Measurements from ENCODE around the gene PLCZ1. TPM values are rescaled to one million over a fixed set of nuclear protein-coding genes. Genes with fewer than 3 reads are reported as not detected.
"Not testable (repeated sequence)": the region's sequence is repeated elsewhere in the genome, so short reads cannot be mapped to it uniquely, and the experiment has no call there.

Gene PLCZ1, protein sequence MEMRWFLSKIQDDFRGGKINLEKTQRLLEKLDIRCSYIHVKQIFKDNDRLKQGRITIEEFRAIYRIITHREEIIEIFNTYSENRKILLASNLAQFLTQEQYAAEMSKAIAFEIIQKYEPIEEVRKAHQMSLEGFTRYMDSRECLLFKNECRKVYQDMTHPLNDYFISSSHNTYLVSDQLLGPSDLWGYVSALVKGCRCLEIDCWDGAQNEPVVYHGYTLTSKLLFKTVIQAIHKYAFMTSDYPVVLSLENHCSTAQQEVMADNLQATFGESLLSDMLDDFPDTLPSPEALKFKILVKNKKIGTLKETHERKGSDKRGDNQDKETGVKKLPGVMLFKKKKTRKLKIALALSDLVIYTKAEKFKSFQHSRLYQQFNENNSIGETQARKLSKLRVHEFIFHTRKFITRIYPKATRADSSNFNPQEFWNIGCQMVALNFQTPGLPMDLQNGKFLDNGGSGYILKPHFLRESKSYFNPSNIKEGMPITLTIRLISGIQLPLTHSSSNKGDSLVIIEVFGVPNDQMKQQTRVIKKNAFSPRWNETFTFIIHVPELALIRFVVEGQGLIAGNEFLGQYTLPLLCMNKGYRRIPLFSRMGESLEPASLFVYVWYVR
- not detected for total RNA-seq
- total RNA-seq (2013) = not detected

DNA sequence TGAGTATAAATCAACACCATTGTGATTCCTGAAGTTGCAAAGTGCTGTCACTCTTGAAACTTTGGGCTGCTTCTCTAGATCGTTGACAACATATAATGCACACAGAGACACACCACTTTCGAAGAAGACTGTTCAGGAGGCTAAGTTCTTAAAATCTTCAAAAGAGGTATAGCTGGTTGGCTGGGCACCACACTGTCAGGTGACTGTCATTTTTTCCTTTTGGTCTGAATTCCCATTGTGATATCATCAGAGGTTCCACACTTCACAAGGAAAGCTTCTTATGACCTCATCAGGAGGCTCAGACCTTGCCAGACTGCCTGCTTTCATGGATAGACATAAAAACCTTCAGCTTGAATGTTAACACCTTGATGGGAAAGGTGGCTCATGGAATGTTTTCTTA, at the start of gene PLCZ1, which contains the start of gene CAPZA3:
PLCZ1 (minus strand) TSS at position 194 of the 400 bp plus-strand sequence. CDS start 641 bp downstream, outside the sequence.
CAPZA3 (plus strand) TSS at position 301 of the 400 bp plus-strand sequence. CDS start 150 bp downstream, outside the sequence.
- Histone ChIP-seq H3K9me3 (ENCODE audit: control insufficient read depth, insufficient read depth, low read length) (peaks cover 5% of the 10 kb centered on the region), H3K4me1 (ENCODE audit: control insufficient read depth, insufficient read depth, low read length) (no peaks in the 10 kb centered on the region), H3K27me3 (ENCODE audit: control insufficient read depth, insufficient read depth, low read length) (no peaks in the 10 kb centered on the region), H3K4me3 (ENCODE audit: low read length) (no peak within 1 kb of the TSS), H3K36me3 (ENCODE audit: control insufficient read depth, insufficient read depth, low read length) (no peaks in the 10 kb centered on the region), H3K27ac (ENCODE audit: low read length) (no peak within 1 kb of the TSS)
- Mint-ChIP-seq H3K27ac (no peak within 1 kb of the TSS), H3K36me3 (no peaks in the 10 kb centered on the region), H3K4me3 (no peak within 1 kb of the TSS), H3K9me3 (peaks cover 5 to 10% of the 10 kb centered on the region in 2 donors), H3K27me3 (ENCODE audit: low read depth in 2 of 2) (no peaks in the 10 kb centered on the region), H3K4me1 (no peaks in the 10 kb centered on the region)
- intact Hi-C loops (cut with micrococcal nuclease) = no loop called here
- 68% methylated on average over 2 of the region's 2 CpGs for WGBS (ENCODE audit: insufficient coverage)
- DNase-seq = no peak
- TF ChIP-seq, protein P1, sequence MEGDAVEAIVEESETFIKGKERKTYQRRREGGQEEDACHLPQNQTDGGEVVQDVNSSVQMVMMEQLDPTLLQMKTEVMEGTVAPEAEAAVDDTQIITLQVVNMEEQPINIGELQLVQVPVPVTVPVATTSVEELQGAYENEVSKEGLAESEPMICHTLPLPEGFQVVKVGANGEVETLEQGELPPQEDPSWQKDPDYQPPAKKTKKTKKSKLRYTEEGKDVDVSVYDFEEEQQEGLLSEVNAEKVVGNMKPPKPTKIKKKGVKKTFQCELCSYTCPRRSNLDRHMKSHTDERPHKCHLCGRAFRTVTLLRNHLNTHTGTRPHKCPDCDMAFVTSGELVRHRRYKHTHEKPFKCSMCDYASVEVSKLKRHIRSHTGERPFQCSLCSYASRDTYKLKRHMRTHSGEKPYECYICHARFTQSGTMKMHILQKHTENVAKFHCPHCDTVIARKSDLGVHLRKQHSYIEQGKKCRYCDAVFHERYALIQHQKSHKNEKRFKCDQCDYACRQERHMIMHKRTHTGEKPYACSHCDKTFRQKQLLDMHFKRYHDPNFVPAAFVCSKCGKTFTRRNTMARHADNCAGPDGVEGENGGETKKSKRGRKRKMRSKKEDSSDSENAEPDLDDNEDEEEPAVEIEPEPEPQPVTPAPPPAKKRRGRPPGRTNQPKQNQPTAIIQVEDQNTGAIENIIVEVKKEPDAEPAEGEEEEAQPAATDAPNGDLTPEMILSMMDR (IDR thresholded peaks at IDR 0.05) = no peak
- no peak for ATAC-seq

DNA sequence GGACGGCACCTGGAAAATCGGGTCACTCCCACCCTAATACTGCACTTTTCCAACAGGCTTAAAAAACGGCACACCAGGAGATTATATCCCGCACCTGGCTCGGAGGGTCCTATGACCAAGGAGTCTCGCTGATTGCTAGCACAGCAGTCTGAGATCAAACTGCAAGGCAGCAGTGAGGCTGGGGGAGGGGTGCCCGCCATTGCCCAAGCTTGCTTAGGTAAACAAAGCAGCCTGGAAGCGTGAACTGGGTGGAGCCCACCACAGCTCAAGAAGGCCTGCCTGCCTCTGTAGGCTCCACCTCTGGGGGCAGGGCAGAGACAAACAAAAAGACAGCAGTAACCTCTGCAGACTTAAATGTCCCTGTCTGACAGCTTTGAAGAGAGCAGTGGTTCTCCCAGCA, 47.7 kb upstream of the PLCZ1 start:
- 91% methylated on average over 6 of the region's 8 CpGs for WGBS (ENCODE audit: insufficient coverage)
- H3K4me3 ChIP-seq (ENCODE audit: low read length); H3K27me3 ChIP-seq (ENCODE audit: control insufficient read depth, insufficient read depth, low read length); H3K4me1 ChIP-seq (ENCODE audit: control insufficient read depth, insufficient read depth, low read length); H3K27me3 Mint-ChIP-seq (ENCODE audit: low read depth in 2 of 2); intact Hi-C loops (cut with micrococcal nuclease); H3K36me3 Mint-ChIP-seq; H3K4me3 Mint-ChIP-seq; H3K36me3 ChIP-seq (ENCODE audit: control insufficient read depth, insufficient read depth, low read length); H3K4me1 Mint-ChIP-seq; H3K9me3 ChIP-seq (ENCODE audit: control insufficient read depth, insufficient read depth, low read length); H3K27ac ChIP-seq (ENCODE audit: low read length); H3K27ac Mint-ChIP-seq; DNase-seq; ATAC-seq: not testable (repeated sequence)
- H3K9me3 Mint-ChIP-seq = peaks cover 17 to 18% of the 10 kb centered on the region in 2 donors

DNA sequence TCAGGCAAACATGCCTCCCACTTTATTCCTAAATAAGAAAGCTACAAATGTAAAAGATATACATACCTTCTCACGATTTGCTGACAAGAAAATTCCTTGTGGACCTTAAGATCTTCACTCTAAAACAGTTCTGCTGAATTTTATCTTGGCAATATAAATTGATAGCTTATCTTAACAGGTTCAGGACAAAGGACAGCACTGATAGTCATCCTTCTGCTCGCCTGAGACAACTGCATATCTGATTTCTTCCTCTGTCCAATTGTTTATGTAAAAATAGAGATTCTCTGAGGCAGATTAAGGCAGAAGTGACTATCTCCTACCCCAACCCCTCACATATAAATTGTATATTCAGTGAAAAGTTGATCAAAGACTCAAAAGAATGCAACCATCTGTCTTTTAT, 45.0 kb upstream of the PLCZ1 start:
- Mint-ChIP-seq H3K4me3 (no peak overlapping the region), H3K27ac (no peak overlapping the region), H3K4me1 (no peaks in the 10 kb centered on the region), H3K36me3 (peaks cover 8% of the 10 kb centered on the region), H3K27me3 (ENCODE audit: low read depth in 2 of 2) (no peaks in the 10 kb centered on the region), H3K9me3 (peaks cover 20 to 25% of the 10 kb centered on the region in 2 donors)
- Histone ChIP-seq H3K27me3 (ENCODE audit: control insufficient read depth, insufficient read depth, low read length) (no peaks in the 10 kb centered on the region), H3K4me3 (ENCODE audit: low read length) (no peak overlapping the region), H3K4me1 (ENCODE audit: control insufficient read depth, insufficient read depth, low read length) (no peaks in the 10 kb centered on the region), H3K36me3 (ENCODE audit: control insufficient read depth, insufficient read depth, low read length) (no peaks in the 10 kb centered on the region), H3K27ac (ENCODE audit: low read length) (no peak overlapping the region), H3K9me3 (ENCODE audit: control insufficient read depth, insufficient read depth, low read length) (no peaks in the 10 kb centered on the region)
- intact Hi-C loops (cut with micrococcal nuclease) = no loop called here
- ATAC-seq = no peak
- TF ChIP-seq, protein P1 (IDR thresholded peaks at IDR 0.05) = no peak
- WGBS (ENCODE audit: insufficient coverage) = 83% methylated on average over 2 of the region's 2 CpGs
- no peak for DNase-seq

DNA sequence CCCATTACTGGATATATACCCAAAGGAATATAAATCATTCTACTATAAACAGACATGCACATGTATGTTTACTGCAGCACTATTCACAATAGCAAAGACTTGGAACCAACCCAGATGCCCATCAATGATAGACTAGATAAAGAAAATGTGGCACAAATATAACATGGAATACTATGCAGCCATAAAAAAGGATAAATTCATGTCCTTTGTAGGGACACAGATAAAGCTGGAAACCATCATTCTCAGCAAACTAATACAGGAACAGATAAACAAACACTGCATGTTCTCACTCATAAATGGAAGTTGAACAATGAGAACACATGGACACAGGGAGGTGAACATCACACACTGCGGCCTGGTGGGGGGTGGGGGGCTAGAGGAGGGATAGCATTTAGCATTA, 28.7 kb upstream of the PLCZ1 start:
- H3K27ac ChIP-seq (ENCODE audit: low read length); H3K27ac Mint-ChIP-seq; DNase-seq; H3K27me3 ChIP-seq (ENCODE audit: control insufficient read depth, insufficient read depth, low read length); H3K9me3 ChIP-seq (ENCODE audit: control insufficient read depth, insufficient read depth, low read length); H3K4me1 ChIP-seq (ENCODE audit: control insufficient read depth, insufficient read depth, low read length); H3K36me3 Mint-ChIP-seq; intact Hi-C loops (cut with micrococcal nuclease); H3K4me3 ChIP-seq (ENCODE audit: low read length); H3K27me3 Mint-ChIP-seq (ENCODE audit: low read depth in 2 of 2); H3K4me3 Mint-ChIP-seq; H3K4me1 Mint-ChIP-seq; ATAC-seq; H3K36me3 ChIP-seq (ENCODE audit: control insufficient read depth, insufficient read depth, low read length): not testable (repeated sequence)
- peaks cover 18 to 22% of the 10 kb centered on the region in 2 donors for H3K9me3 Mint-ChIP-seq
- 80% methylated on average over 1 of the region's 1 CpG for WGBS (ENCODE audit: insufficient coverage)
